ENCODE results near the gene MBTD1.
"Not testable (repeated sequence)": the region's sequence is repeated elsewhere in the genome, so short reads cannot be mapped to it uniquely, and the experiment has no call there.

Gene MBTD1

GRCh38 chr17:51185763-51186332 is 74.0 kb downstream of the MBTD1 start:
- no peak for DNase-seq

- no peak for DNase-seq
These were observed 75.7 kb downstream of the MBTD1 start for GRCh38 chr17:51184124-51184523.

GRCh38 chr17:51180486-51180885 is 79.4 kb downstream of the MBTD1 start:
- no peak for DNase-seq

- not testable (repeated sequence) for DNase-seq
These were observed 87.8 kb downstream of the MBTD1 start for GRCh38 chr17:51172030-51172429.

GRCh38 chr17:51170736-51171135 is 89.1 kb downstream of the MBTD1 start:
- no peak for DNase-seq

- DNase-seq: no peak
These were observed 90.5 kb downstream of the MBTD1 start for GRCh38 chr17:51169340-51169739.

- peak; percentile 84 for DNase-seq
These were observed 92.6 kb downstream of the MBTD1 start for GRCh38 chr17:51166987-51167931.

GRCh38 chr17:51166198-51166986 is 93.5 kb downstream of the MBTD1 start, which contains the start of gene NME2:
Gene NME2, plus strand, starts transcription at chr17:51166411. Its CDS starts 420 bp downstream, at chr17:51166831.
- DNase-seq: peak; percentile 80

- DNase-seq: no peak
These were observed 94.1 kb downstream of the MBTD1 start for GRCh38 chr17:51165680-51166197.

GRCh38 chr17:51164911-51165679 is 94.8 kb downstream of the MBTD1 start:
- peak; percentile 15 for DNase-seq

- DNase-seq: no peak
These were observed 98.3 kb downstream of the MBTD1 start for GRCh38 chr17:51161541-51161940.

- DNase-seq: no peak
These were observed 100.2 kb downstream of the MBTD1 start for GRCh38 chr17:51159604-51160003.

- no peak for DNase-seq
These were observed 104.4 kb downstream of the MBTD1 start for GRCh38 chr17:51155416-51155815.

- DNase-seq: no peak
These were observed 105.7 kb downstream of the MBTD1 start for GRCh38 chr17:51154176-51154575.

GRCh38 chr17:51153210-51154072 is 106.4 kb downstream of the MBTD1 start, which contains the start of gene NME1:
Gene NME1, plus strand, starts transcription at chr17:51153559. Its CDS starts 2,096 bp downstream, at chr17:51155655.
- DNase-seq: peak; percentile 98

GRCh38 chr17:51152766-51153209 is 107.1 kb downstream of the MBTD1 start:
- DNase-seq: no peak

GRCh38 chr17:51150932-51151331 is 108.9 kb downstream of the MBTD1 start:
- no peak for DNase-seq

GRCh38 chr17:51149163-51149562 is 110.7 kb downstream of the MBTD1 start:
- no peak for DNase-seq

- peak; percentile 20 for DNase-seq
These were observed 112.2 kb downstream of the MBTD1 start for GRCh38 chr17:51147650-51148049.

GRCh38 chr17:51144266-51145022 is 115.4 kb downstream of the MBTD1 start:
- DNase-seq: no peak
